ENCODE data around the gene WDFY2.

DNA sequence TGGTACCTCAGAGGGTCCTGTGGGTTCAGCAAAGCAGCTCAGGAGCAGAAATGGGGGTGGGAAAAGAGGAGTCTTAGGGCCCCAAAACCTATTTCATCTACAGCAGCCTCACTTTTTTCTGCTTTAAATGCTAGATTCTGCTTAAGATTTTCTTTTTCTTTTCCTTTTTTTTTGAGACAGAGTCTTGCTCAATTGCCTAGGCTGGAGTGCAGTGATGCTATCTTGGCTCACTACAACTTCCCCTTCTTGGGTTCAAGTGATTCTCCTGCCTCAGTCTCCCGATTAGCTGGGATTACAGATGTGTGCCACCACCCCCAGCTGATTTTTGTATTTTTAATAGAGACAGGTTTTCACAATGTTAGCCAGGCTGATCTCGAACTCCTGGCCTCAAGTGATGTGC lies 30.7 kb upstream of the WDFY2 start:
- TF ChIP-seq, protein P1, sequence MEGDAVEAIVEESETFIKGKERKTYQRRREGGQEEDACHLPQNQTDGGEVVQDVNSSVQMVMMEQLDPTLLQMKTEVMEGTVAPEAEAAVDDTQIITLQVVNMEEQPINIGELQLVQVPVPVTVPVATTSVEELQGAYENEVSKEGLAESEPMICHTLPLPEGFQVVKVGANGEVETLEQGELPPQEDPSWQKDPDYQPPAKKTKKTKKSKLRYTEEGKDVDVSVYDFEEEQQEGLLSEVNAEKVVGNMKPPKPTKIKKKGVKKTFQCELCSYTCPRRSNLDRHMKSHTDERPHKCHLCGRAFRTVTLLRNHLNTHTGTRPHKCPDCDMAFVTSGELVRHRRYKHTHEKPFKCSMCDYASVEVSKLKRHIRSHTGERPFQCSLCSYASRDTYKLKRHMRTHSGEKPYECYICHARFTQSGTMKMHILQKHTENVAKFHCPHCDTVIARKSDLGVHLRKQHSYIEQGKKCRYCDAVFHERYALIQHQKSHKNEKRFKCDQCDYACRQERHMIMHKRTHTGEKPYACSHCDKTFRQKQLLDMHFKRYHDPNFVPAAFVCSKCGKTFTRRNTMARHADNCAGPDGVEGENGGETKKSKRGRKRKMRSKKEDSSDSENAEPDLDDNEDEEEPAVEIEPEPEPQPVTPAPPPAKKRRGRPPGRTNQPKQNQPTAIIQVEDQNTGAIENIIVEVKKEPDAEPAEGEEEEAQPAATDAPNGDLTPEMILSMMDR (IDR thresholded peaks at IDR 0.05; ENCODE audit: low read depth, low read length): no peak
- no peak for TF ChIP-seq POLR2A (IDR thresholded peaks at IDR 0.05; ENCODE audit: extremely low read depth, insufficient read length)
- no peak for TF ChIP-seq MAX (IDR thresholded peaks at IDR 0.05; ENCODE audit: low read depth, low read length)
- TF ChIP-seq MYC (IDR thresholded peaks at IDR 0.05; ENCODE audit: low read depth, low read length): no peak

All from NB4 (cell line).